Embryonic facial prominence (tissue), 1 donor: ENCODE measurements around the gene TPMT.

Source experiments
- DNase-seq: peaks from one replicate; pipeline ENCODE4 v3.0.0-alpha.2; 2016; ENCODE audit errors: extremely low spot score

The TPMT gene

DNA sequence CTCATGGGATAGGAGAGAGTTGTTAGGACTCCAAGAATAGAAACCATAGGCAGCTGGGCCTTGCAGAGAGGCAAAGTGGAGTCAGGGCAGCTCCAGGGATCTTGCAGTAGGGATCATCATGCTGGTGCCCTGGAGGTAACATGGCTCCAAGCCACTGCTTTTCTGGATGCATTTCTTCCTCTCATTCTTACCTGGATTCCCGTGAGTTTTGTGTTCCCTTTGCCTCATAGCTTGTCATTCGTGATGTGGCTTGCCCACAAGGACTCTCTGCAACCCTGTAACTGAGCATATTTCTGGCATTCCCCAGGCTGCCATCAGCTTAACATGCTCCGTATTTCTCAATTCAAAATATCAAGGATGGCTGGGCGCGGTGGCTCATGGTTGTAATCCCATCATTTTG lies 37.7 kb downstream of the TPMT start:
- no peak for DNase-seq

DNA sequence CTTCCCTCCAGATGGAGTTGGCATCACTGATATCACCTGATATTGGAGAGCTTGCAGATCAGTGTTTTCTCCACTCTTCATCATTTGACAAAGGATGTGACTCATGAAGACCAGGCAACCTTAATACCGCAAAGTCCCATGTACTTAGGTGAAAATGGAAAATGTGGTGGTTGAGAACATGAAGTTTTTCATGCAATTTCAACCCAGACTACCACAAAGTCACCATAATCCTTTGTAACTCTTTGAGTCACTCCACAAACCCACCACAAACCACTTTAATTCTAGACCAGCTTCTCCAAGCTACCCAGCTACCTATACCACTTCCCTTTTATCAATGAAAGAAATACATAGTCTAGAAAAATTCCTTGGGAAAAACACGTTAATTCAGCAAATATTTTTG lies 39.5 kb downstream of the TPMT start:
- no peak for DNase-seq

DNA sequence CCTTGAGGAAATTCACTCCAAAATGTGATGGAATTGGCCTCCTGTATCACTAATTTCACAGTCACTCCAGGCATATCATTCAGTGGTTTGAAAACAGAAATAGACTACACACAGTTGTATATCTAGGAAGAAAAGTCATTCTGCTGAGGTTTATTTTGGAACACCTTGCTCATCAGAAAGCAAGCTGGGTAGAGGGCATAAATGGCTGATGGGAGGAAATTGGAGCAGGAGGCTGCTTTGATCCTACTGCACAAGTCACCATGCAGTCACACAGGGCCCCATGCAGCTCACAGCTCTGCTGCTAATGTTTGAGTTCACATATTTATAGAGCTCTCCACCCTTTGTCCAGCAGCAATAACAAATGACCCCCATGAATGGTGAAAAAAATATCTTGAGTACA lies 44.7 kb downstream of the TPMT start:
- no peak for DNase-seq

DNA sequence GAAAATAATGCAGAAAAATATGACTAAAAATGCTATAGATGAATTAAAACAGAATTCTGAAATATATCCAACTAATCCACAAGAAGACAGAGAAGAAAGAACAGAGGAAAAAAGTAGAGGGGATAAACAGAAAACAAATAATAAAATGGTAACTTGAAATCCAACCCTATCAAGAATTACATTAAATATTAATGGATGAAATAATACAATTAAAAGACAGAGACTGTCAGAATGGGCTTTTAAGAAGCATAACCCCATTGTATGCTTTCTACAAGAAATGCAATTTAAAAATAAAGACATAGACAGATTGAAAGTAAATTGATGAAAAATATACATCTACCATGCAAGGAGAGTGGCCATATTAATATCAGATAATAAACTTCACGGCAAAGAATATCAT lies 47.8 kb downstream of the TPMT start:
- no peak for DNase-seq

DNA sequence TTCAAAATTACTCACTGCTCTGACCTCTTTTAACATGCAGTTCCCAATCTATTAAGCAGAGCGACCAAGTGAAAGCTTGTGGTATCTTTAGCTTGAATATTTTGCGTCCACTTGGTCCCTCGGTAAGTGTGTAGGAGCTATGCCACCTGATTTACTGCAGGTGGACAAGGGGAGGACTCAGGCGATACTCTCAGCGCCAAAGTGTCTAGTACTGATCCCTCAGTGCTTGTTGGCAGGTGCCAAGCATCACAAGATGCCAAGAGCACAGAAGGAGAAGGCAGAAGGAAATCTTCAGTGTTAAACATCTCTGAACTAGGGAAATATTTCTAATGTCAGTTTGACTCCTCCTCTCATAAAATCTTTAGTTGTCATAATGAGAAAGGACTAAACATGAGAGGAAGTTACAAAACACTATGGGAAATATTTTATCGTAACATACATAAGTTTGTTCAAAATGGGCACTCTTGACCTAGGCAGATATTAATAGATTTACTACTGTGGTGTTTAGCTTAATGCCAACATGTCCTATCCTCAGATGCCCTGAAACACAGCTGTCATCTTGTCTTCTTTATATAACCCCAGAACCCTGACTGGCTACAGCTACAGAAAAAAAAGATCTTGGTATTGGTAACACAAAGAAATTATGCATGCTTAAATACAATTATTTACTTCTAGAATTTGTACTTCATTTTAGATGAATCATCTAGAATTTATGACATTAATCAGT lies 51.9 kb downstream of the TPMT start:
- no peak for DNase-seq

DNA sequence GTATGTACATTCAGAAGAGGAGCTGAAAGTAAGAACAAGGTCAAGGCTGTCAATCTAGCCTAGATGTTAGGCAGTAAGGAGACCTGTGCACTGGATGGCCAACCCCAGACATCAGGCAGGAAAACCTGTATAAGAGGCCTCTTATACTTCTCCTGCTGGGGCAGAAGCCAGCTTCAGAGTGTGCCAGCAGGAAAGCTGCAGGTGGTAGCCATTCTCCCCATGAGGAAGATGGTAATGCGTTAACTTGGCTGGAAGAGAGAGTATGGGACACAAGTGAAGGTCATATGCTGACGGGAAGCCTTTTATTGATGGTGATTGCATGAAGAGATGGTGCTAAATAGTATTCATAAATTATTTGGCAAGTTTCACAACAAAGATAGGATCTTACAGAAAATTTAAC lies 53.0 kb downstream of the TPMT start:
- DNase-seq = no peak

DNA sequence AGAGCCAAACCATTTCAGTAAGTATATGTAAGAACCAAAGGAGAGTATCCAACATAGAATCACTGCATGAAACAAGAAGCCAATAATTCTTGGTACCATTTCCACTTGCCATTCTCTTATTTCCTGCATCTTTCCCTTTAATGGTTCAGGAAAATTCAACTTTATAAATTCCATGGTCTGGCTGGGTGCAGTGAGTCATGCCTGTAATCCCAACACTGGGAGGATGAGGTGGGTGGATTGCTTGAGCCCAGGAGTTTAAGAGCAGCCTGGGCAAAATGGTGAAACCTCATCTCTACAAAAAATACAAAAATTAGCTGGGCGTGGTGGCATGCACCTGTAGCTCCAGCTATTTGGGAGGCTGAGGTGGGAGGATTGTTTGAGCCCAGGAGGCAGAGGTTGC lies 53.6 kb downstream of the TPMT start:
- no peak for DNase-seq

DNA sequence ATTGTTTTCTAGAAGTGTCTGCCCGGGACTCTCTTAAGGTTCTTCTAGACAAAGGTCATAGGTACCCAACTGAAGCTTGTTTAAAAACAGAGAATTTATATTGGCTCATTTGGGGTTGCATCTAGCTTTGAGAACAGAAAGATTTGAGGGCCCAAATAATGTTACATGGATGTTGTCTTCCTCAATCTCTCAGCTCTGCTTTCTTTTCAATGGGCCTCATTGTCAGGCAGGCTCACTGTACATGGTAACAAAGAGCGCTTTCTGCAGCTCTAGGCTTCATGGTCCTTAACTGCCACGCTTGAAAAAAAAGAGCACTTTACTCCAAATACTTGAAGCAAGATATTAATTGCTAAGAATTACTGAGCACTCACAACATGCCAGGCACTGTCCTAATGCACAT lies 54.6 kb downstream of the TPMT start:
- DNase-seq = no peak

DNA sequence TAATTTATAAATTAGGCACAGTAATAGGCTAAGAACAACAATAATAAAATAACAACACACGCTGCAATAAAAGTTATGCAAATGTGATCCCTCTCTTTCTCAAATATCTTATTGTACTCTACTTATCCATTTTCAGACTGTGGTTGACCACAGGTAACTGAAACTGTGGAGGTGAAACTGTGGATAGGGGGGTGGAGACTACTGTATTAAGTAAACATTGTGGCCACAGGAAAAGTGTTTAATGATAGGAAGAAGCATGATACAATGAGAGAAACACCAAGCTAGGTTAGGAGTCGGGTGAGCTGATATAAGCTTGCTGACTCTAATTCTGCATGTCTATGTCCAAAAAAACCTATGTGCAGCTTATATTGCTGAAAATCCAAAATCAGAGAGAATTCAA lies 55.4 kb downstream of the TPMT start:
- DNase-seq = no peak

DNA sequence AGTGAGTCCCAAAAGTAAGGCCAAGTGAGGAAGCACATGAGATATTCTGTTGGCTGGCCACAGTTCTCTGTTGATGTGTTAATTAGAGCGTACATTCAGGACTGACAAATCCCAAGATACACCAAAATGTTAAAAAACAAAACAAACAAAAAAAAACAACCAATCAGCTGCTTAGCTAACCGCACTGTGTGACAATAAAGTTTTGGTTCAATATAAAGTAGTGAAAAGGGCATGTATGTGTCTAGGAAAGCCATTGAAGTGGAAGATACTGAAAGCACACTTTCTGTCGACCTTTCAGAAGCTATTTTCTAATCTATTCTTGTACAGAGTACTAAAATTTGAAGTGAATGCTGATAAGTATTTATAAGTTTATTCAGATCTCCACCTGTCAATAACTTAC lies 58.5 kb downstream of the TPMT start:
- DNase-seq = no peak

DNA sequence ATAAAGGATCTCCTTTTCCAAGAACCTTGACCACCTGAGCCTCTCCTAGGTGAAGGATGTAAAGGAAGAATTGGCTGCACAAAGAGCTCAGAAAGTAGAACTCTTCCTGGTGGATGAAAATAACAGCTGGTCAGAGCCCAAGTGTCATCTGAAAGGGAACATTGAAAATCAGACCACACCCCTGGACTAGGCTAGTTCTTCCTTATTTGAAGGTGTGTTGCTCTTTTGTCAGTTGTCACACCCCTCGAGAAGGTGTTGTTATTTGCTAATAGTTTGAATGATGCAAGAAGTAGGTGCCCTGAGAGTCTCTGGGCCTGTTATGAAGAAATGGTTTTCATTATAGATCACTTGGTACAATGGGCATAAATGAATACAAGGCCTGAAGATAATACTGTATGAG lies 63.5 kb downstream of the TPMT start:
- no peak for DNase-seq

DNA sequence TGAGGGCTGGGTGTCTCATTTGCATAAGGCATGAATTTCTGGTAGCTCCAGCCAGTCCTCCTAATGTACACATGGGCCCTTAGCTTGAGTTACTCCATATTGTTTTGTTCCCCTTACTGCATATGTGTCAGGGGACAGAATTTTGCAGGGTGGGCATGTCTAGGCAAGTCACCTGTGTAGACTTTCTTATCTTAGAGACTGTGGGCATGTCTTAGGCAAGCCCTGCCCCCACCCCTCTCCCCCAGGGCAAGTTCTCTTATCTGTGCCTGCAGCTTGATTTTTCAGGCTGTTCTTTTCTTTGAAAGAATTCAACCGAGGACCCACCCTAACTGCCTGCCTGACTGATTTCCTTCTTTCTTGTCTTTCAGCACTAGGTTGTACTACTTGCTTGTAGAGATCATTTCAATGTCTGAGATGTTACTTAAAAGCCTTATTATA lies 64.5 kb downstream of the TPMT start:
- no peak for DNase-seq

DNA sequence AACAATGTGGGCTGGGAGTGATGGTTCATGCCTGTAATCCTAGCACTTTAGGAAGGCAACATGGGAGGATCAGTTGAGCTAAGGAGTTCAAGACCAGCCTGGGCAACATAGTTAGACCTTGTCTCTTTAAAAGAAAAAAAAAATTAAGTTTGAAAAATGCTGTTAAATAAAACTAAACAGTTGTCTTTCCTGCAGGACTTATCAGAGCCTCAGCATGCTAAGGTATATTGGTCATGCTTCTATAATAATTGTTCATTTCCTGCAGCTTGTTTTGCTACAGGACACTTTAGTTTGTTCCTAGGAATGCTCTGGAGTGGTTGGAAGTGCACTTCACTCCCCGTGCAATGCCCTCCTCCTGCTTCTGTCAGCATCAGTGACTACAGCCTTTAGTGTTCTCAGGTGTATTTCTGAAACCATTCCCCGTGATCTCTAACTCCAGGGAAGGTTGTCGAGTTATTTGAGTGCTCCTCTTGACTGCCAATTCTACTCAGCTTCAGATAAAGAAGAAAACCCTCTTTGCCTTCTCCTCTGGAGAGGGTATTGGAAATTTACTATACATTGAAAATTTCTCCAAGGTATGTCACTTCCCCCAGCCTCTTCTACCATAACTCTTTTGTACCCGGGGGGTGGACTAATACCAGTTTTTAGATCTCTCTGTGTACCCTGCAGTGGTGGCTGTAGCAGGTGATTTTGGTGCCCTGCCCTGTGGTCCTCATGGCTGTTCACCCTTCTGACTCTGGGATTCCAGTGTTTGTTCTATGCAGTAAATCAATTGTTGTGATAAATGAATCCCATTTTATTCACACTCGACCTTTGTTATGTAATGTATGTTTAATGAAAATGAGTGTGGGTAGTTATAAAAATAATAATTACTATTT lies 66.2 kb downstream of the TPMT start:
- no peak for DNase-seq

DNA sequence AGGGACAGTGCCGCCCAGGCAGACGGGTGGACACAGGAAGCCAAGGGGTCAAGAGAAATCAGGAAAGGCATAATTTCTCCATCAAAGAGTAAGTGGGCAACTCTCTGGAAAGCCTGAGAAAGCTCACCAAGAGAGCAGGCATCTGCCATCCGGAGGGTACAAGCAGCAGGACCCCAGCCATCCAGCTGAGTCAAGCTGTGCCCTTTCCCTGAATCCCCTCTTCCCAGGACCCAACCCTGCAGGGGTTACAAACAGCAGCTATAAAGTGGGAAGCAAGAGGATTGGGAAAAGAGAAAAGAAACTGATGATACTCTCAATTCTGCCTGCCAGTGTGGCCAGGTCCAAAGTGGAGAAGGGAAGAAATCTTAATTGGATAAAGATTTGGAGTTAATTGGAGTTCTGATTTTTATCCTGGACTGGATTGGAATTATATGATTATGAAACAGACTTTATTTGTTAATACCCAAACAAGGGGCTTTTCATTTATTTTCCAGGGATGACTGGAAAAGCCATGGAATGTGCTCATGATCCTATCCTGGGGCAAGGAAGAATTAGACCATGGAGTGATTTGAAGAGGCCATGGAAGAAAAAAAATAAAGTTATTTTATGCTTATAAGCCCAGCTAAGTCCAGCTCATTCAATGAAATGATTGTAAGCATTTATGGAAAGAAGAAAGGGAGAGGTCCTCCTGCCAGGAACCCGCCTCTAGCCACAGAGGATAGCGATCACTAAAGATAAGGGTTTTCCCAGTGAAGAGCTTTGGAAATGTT lies 67.3 kb downstream of the TPMT start:
- DNase-seq = no peak

DNA sequence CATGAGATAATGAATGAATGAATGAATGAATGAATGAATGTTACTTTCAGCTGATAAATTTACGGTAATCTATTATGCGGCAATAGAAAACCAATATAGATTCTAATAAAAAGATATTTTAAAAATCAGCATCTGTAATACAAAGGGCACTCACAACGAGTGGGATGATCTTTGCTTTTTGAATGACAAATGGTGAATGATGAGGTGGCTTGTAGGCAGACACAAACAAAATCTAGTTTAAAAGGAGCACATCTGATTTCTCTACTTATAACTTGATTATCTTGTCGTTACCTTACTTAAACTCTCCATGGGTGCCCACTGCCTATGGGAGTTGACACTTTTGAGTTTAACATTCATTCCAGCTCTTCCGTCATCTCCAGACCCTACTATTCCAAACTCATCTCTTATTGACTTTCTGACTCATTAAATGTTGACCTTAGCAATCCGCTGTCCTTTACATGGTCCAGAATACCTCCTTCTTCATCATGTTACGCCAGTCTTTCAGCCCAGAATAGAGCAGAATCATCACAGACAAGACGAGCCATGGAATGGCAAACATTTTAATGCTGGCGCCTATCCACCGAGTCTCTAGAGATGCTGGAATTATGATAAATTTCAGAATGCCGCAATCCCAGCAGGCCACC lies 73.7 kb downstream of the TPMT start:
- DNase-seq = no peak

DNA sequence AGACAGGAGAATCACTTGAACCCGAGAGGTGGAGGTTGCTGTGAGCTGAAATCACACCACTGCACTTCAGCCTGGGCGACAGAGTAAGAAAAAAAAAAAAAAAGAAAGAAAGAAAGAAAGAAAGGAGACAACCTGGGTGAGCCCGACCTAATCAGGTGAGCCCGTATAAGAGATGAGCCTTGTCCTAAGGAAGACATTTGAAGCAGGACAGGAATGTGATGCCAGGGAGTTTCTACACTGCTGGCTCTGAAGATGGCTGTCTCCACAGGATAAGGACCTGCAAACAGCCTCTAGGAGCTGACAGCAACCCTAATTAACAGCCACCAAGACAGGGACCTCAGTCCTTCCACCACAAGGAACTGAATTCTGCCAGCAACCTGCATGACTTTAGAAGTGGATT lies 74.3 kb downstream of the TPMT start:
- DNase-seq = no peak

DNA sequence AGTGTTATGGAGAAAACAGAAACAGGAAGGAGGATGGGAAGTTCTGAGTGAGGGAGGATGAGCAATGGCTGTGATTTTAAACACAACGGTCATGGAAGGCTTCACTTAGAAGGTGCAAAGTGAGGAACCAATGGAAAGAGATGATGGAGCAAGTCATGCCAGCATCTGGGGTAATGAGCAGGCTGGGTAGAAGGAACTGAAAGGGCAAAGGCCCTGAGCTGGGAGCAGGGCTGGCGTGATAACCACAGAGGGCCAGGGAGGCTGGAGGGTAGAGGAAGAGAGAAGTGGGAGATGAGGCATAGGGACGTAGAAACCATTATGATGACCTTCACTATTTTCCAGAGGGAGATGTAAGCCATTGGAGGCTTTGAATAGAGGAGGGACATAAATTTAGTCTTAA lies 76.0 kb downstream of the TPMT start:
- no peak for DNase-seq
